HG03135 (cell line): Measurements from ENCODE around the gene GALNT2.

Source experiments
- ATAC-seq: cut with Tn5 transposase; IDR thresholded peaks from one replicate; pipeline ENCODE4 v1.9.1; 2021; ENCODE audit warnings: mild to moderate bottlenecking, moderate library complexity; ENCODE audit not compliant: unreplicated experiment

GALNT2 gene

DNA sequence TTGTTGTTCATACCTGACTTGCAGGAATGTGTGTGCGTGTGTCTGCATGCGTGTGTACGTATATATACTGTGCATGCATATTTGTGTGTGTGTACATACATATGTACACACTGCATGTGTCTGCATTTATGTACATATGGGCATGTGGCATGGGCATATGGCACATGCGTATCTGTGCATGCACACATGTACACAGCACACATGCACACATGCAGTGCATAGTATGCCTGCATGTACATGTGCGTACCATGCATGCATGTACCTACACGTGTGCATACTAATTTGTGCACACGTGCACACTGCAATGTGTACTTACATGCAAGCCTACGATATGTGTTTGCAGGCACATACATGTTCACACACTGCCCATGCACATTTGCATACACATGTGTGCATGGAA, 43.9 kb downstream of the GALNT2 start:
- no peak for ATAC-seq

DNA sequence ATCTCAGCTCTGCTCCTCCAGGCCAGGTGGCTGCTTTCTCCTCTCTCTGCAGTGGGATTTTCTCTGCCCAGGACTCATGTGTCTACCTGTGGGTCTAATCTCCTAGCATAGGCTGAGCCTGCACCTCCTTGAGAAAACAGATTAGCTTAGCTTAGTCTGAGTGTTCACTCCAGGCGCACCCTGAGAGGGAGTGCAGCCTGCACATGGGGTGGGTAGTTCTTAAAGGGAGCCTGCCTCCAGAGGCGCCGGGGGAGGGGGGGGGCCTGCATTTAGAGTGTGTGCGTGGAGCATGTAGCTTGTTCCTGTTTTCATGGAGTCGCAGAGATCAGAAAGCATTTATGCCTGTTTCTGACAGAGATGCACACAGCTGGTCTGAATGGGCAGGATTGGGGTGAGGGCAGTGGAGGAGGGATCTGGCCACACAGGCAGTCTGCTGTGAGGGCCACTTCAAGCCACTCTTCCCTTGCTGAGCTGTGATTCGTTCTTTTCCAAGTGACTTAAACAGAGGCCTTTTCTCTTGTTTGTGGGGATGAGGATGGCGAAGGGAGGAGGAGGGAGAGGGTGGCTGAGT, 45.2 kb downstream of the GALNT2 start:
- ATAC-seq: no peak

DNA sequence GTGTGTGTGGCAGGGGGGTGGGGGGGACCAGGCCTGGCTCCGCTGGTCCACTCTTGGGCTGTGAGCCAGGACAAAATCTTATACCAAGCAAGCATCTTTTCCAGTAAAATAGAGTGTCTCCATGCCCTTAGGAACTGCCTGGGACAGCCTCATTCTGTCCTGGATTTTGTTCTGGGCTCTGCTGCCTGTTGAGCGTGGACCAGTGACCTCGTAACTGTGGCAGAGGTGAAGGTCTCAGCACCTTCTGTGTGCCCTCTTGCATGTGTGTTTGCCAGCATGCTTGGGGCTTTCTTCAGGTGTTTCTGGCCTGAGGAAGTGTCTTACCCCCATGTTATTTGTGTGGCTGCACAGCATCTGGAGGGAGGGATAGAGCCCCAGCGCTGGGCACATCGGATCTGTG, 45.7 kb downstream of the GALNT2 start:
- ATAC-seq: no peak

DNA sequence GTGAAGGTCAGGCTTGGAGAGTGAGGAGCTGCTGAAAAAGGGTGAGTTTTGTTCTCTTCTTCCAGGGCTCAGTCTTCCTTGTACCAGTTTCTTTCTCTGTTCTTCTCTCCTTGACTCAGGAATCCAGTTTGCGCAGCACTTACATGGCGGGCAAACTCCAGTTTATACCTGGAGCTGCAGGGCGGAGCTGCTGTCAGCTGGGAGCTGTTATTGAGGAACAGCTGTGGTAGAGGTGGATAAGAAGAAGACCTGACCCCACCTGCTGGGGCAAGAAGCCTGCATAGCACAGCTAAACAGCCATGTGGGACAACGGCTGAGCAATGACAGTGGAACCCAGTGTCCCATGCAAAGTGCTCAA, 46.2 kb downstream of the GALNT2 start:
- no peak for ATAC-seq

DNA sequence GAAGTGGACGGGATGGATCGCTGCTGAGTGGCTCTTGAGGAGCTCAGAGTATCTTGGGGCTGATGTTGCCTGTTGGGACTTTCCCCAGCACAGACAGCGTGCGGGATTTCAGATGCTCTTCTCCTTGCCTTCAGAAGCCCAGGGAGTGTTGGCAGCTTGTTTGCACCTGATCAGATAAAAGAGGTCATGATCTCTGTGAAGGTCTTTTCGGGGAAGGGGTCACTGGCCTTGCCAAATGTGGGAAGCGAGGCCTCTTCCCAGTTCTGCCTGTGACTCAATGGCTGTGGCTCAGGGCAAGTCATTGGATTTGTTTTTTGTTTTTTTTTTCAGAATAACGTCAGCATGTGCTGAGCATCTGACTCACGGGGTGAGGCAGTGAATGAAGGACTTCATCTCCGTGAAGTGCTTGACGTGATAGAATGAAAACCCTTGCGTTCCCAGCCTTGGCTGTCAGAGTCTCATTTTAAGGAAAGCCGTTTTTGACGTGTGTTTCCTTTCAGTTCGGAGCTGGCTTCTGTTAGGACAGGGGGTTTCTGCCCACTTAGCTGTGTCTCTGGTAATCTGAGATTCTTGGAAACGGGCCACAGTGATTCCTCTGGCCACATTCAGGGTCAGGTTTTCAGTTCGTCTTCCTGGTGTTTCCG, 46.7 kb downstream of the GALNT2 start:
- ATAC-seq: no peak

DNA sequence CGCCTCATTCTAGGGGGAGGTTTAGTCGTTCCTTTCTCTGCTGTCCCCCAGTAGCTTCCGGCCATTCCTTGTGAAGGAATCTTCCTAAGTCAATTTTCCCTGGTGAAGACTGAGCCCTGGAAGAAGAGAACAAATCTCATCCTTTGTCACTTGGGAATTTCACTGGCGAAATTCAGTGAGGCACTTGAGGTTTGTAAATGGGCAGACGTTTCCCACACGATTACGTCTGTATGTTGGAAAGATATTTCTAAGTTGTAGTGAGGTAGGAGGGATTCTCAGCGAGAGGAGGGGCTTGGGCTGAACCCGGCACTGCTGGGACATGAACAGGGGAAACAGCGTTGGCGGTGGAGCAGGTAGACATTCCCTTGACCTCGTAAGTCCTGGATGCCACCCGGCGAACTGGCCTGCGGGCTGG, 47.2 kb downstream of the GALNT2 start:
- no peak for ATAC-seq

DNA sequence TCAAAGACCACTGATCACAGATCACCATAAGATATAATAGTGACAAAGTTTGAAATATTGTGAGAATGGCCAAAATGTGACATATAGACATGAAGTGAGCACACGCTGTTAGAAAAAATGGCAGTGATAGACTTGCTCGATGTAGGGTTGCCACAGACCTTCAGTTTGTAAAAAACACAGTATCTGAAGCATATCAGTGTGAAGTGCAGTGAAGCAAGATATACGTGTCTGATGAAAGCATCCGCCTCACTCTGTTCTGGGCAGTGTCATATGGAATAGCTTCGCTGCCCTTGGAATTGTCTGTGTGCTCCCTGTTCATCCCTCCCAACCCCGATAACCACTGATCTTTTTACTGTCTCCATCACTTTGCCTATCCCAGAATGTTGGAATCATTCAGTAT, 50.7 kb downstream of the GALNT2 start:
- no peak for ATAC-seq

DNA sequence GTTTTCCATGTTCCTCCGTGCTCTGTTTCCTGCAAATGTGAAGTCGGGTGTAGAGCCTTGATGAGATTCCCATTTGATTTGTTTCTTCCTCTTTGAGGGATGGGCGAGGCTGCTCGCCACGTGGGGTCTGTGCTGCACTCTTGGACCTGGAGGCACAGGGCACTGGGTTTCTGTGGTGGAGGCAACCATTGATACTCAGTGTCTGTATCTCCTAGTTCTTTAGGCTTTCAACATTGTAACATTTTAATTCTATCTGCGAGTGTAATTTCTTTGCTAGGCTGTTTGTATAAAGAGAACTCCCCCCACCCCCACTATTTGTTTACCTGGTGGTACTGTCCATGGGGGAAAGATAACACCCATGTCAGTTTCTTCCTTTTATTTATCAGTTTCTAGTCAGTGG, 52.3 kb downstream of the GALNT2 start:
- no peak for ATAC-seq

DNA sequence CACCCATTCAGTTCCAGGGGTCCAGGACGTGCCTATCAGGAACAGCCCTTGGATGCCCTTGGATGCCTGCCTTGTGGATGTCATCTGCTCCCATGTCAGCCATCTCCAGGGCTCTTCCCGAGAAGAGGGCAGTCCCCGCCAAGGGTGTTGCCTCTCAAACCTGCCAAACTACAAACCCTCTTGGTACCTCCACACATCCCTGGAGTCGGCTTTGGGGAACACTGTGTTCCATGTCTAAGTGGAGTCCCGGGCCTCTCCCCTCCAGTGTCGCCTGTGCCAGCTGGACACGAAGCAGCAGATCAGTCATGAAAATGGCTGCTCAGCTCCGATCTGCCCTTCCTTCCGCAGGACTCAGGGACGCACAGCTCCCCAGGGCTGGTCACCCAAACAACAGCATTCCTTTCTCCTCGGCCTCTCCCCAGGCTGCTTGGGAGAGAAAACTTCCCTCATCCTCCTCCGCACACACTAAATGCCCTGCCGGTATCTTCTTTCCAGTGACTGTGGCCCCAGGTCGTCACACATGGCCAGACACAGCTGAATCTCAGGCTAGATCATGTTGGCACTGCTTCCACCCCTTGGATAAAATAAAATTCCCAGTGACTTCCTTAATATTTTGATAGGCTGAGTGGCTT, 53.4 kb downstream of the GALNT2 start:
- ATAC-seq: no peak

DNA sequence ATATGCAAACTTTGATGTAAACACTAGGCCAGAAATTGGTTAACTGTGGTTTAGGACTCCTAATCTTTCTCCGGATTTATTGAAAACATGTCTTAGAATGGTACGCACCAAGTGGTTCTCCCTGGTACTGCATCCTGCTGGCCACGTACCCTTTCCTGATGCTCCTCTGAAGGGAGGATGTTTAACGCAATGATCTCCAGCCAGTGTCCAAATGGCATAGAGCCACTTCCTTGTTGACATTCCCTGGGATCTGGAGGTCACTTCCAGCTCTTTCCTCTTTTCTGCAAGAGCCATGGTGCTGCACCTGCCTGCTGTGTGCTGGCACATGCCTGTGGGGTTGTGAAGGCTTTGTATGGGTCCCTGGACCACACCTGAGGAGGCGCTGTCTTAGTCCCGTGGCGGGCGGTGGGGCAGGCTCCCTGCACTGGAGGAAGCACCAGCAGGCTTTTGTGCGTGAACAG, 53.9 kb downstream of the GALNT2 start:
- no peak for ATAC-seq

DNA sequence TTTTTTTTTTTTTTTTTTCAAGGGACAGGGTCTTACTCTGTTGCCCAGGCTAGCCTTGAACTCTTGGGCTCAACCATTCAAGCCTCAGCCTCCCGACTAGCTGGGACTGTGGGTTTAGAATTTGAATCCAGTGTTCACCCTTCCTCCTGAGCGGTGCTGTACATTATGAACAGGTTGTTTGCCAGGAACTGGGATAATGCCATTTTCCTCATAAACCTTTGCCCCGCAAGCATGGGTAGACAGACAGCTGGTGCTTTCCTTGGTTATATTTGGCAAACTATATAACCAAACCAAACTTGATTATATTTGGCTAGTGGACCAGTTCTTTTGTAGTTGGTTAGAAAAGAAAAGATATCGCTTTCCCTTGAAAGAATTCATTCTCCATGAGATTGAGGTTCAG, 54.9 kb downstream of the GALNT2 start:
- ATAC-seq: no peak

DNA sequence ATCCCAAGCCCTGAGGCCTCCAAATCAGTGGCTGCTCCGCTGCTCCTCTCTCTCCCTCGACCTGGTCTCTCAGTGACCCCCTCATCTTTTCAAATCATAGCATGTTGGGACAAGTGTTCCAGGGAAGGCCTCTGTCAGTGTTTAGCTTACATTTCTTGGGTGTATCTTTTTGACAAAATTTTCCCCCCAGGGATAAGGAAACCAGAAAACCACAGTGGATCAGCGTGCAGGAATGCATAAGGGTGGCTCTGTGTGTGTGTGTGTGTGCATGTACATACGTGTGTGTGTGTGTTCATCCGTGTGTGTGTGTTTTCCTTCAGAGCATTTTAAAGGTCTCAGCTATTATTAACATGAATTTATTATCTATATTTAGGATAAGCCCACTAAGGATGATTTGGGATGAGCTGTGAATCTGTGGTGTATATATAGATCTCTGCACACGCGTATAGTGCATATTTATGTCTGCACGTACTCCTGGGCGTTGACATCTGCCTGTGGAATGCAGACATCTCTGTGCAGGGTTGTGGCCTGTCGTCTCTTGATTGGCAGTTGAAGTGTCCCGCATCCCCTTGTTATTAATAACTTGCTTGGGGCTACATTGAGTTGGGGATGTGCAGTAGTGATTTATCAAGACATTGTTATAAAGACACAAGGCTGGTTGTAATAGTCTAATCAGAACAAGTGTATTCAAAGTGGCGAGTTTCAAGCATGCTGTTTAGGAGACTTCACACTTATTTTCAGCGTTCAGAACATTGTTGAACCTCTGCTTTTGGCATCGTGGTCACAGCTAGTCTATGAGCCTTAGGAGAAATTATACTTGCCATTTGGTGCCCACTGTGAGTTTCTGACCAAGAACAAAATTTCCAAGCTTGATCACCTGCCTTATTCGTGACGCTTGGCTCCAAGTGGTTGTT, 55.6 kb downstream of the GALNT2 start:
- no peak for ATAC-seq

DNA sequence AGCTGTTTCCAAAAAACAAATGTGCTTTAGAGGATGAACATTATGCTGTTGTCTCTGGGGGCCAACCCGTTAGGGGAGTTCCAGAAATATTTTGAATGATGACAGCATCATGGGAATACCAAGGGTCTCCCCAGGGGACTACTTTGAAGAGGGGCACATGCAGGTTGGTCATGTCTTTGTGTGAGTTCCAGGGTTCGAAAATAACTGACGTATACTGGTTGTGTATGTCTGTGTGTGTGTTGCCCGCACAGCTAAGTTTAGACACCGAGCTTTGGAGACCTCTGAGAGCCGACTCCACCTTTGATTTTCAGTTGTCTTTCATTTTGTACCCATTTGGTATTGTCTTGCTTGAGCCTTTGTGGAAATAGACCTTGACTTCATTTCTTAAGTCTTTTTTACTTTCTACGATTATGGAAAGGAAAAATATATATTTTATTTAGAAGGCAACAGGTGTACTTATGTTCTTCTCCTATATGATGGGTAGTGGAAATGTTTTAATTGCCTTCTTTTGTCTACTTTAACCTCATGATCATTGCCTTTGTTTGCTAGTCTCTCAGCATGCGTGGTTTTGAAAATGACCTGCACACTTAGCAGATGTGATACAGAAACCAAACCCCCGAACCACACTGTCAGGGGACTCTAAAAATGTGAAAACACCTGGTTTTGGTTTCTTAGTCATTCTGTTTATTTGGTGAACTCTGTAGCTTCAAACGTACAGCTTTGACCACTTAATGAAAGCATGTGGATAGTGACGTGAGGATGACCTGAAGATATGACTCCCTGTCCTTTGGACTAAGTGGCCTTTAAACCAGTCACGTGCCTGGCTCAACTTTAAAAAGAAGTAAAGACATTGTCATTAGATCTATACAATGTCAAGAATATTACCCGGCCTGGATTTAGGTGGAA, 56.5 kb downstream of the GALNT2 start:
- peak; percentile 85 for ATAC-seq

DNA sequence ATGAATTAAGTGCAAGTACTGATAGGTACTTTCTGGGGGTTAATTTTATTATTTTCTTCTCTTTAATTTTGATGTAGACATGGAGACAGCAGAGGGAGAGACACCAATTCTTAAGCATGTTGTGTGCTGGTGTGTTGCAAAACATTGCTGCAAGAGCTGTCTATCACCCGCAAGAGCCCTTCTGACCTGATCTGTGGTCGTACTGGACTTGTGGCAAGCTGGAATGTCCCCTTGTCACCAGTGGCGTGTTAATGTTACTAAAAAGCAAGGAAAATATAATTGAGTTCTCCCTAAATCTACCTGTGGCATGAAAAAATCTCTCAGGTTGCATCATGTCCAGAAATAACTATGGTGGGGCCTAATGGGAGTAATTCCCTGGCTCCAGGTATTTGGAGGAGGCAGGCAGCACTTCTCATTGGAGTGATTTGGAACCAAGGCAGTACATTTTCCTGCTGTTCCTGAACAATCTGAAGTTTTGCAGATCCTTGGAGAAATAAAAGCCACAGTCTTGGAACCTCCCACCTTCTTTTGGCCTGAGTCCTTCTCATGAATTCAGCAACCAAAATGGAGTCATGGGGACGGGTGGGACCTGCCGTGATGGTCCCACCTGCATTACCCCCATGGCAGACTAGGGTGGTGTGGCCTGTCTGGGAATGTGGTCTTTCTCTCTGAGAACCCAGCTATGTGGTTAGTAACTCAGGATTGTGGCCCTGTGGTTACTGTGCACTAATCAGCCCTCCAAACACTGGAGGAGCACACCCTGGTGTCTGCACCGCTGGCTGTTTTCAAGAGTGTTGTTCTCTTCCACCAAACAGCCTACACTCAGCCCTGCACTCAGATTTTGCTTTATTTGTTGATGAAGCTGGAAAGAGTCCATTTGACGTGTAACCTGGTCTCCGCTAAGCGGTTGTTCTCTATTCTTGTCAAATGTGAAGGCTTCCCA, 57.4 kb downstream of the GALNT2 start:
- no peak for ATAC-seq

DNA sequence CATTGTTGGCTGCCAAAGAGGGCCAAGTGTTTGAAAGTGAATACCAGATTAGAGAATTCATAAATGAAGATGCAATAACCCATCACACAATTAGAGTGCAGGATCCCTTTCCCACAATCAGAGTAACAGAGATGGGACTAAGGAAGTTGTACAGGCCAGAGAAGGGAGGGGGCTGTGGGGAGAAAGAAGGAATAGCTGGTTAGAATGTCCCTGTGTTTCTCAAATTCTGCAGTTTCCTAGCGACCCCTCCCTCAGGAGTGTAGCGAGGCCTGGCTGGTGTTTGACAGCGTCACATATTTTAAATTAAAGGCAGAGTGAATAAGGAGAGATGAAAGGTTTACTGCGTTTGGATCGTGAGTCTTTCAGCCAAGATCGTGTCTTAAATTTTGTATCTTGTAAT, 58.1 kb downstream of the GALNT2 start:
- no peak for ATAC-seq

DNA sequence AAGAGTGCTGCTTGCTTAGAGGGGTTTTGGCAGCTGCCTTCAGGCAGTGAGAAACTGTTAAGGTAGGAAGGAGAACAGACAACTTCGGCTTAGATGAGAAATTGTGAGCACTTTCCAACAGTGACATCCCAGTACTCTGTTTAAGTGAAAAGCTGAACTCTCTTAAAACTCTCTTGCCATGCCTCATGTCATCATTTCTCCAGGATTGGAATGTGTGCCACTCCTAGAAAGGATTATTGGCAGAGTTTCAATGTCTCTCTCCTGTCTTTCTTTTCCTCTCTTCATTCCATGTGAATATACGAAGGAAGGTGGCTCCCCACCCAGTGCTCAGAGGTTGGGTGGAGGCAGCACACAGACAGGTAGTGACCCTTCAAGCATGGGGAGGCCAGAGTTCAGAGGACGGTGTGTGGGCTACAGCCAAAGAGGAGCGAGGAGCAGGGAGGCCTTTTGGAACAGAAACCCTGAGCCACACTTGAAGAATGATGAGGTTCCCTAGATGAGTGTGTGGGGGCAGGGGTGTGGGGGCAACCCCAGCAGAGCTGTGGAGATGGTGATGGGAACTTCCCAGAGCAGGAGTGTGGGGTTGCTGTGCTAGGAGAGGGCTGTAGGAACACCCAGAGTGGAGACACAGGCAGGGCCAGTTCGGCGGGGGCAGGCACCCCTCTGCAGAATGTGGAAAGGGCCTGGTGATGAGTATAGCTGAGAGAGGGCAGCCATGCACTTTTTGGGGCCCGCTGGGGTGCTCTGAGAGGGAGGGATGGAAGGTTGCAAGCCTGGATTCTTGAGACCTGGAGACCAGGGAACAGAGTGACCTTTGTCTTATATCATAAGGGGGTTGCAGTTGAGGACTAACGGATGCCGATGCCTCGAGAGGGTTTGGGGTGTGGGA, 58.8 kb downstream of the GALNT2 start:
- ATAC-seq: no peak

DNA sequence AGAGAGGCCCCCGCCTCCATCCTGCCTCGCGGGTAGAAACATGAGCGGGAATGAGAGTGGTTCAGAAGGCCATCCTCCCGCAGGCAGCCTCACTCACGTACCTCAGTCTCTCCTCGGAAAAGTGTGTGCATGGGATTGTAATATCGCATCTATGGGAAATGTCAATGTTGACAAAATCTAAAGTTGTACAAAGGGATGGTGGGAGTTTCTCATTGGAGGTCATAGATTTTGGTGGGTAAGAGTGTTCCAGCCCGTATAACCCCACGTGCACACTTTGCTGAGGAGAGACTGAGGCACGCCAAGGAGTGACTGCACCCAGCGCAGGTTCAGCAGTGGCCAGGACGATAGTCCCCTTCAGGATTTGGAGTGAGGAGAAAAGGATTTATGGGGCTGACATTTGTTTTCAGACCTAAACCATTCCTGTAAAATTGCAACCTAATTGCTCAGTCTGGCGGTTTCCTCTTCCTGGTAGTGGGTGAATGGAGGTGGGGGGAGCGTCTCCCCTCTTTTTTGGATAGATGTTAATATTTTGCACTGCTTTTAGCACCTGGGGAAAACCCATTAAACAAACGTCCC, 59.6 kb downstream of the GALNT2 start:
- ATAC-seq: no peak
